OCI-LY1 (cell line): ENCODE results near the gene GALNT2.

ENCODE experiments used
- CTCF ChIP-seq: fragments of 200-600 bp; sonication (generic), shearing (Covaris generic); IDR thresholded peaks from 2 replicates; pipeline ENCODE4 v1.5.1; 2017; ENCODE audit warnings: mild to moderate bottlenecking, antibody characterized with exemption, low read length, moderate library complexity, mixed read lengths
- EZH2 ChIP-seq: fragments of 200-600 bp; sonication (generic), shearing (Covaris generic); IDR thresholded peaks from 2 replicates; pipeline ENCODE4 v1.8.0; 2017; ENCODE audit warnings: borderline replicate concordance, mixed run types, mild to moderate bottlenecking, antibody characterized with exemption, low read length, moderate library complexity, mixed read lengths

GRCh38 chr1:230224101-230224960, 157.3 kb downstream of the GALNT2 start:
- TF ChIP-seq CTCF (no peak), EZH2 (no peak)
